Activated T-cell treated with anti-CD3 and anti-CD28 coated beads for 4 hours (primary cell): ENCODE results near the gene SLC34A1.

Source experiments
- DNase-seq: peaks from one replicate; pipeline ENCODE4 v3.0.0-alpha.2; 2020

Gene SLC34A1

DNA sequence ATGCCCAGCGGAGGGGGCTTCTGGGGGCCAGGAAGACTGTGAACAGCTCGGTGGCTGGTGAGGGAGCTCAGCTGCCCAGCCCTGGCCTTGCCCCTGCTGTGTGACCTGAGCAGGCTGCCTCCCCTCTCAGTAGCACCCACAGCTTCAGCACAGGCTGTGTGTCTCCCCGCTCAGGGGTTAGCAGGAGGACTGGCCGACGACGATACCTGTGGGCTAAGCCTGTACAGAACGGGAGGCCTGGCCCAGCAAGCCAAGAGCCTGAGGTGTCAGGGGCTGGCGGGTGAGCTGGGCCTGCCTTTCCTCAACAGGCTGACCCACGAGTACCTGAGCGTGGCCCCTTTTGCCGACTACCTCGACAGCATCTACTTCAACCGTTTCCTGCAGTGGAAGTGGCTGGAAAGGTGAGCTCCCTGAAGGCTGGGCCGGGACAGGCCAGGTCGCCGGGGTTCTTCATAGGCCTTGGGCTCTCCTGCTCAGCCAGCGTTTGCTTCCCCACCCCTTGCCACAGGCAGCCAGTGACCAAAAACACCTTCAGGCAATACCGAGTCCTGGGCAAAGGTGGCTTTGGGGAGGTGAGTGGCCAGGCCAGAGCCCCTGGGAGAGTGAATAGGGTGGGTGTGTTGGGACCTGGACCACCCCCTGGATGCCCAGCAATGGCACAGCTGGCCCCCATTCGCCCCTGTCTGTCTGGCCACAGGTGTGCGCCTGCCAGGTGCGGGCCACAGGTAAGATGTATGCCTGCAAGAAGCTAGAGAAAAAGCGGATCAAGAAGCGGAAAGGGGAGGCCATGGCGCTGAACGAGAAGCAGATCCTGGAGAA lies 48.8 kb downstream of the SLC34A1 start:
- DNase-seq = no peak

DNA sequence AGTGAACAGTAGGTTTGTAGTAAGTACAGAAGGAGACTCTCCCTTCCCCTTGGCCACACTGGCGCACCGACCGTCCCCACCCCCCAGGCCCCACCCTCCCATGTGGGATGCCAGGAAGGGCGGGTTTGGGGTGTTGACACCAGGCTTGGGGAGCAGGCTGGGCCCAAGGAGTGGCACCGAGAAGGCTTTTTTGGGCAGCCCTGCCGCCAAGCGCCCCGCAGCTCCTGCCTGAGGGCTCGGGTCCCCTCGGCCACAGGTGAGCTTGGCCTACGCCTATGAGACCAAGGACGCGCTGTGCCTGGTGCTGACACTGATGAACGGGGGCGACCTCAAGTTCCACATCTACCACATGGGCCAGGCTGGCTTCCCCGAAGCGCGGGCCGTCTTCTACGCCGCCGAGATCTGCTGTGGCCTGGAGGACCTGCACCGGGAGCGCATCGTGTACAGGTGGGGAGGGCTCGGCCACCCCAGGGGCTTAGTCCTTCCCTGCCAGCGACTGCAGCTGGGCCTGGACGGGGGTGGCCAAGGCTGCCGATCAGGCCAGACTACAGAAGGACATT lies 49.5 kb downstream of the SLC34A1 start:
- no peak for DNase-seq

- DNase-seq = no peak
Measured at GRCh38 chr5:177434437-177434836, 50.2 kb downstream of the SLC34A1 start.

DNA sequence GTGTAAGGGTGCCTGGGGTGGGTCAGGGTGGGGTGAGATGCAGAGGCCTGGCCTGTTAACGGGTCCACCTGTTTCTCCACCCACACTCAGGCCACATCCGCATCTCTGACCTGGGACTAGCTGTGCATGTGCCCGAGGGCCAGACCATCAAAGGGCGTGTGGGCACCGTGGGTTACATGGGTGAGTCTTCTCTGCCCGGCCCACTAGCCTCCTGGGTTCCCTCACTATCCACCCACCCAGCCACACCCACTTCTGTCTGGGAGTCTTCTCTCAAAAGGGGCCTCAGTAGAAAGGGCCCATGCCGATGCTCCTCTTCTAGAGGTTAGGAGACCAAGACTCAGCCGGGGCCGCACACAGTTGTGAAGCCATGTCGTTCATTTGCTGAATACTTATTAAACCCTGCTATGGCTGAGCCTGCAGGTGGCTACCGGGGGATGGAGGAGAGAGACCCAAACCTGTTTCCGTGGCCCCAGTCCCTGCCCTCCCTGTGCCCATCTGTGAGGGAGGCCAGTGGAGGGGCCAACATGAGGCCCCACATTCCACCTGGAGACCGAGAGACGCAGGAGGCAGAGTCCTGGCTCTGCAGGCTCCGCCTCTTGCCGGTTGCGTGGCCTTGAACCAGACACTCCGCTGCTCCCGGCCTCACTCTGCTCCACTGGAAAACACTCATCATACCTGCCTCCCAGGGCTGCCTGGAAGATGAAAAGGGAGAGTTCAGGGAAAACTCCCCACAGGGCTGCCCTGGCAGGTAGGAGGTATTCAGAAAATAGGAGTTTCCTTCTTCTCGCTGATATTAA lies 50.9 kb downstream of the SLC34A1 start:
- no peak for DNase-seq

GRCh38 chr5:177435847-177436536 lies 51.8 kb downstream of the SLC34A1 start:
- DNase-seq = no peak

- no peak for DNase-seq
Measured at GRCh38 chr5:177437623-177438022, 53.4 kb downstream of the SLC34A1 start.

GRCh38 chr5:177438468-177438867 lies 54.2 kb downstream of the SLC34A1 start:
- no peak for DNase-seq

DNA sequence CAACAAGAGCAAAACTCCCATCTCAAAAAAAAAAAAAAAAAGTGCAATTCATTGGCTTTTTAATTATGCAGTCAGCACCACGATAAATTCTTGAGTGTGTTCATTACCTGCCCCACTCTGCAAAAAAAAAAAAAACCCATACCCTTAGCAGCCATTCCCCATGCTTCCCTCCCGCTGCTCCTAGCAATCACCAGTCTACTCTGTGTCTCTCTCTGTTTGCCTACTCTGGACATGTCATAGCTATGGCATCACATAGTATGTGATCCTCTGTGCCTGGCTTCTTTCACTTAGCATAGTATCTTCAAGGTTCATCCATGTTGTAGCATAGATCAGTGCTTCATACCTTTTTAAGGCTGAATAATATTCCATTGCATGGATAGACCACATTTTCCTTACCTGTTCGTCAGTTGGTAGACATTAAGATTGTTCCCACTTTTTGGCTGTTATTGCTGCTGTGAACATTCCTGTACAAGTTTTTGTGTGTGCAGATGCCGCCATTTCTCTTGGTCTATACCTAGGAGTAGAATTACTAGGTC lies 55.4 kb downstream of the SLC34A1 start:
- DNase-seq = no peak

DNA sequence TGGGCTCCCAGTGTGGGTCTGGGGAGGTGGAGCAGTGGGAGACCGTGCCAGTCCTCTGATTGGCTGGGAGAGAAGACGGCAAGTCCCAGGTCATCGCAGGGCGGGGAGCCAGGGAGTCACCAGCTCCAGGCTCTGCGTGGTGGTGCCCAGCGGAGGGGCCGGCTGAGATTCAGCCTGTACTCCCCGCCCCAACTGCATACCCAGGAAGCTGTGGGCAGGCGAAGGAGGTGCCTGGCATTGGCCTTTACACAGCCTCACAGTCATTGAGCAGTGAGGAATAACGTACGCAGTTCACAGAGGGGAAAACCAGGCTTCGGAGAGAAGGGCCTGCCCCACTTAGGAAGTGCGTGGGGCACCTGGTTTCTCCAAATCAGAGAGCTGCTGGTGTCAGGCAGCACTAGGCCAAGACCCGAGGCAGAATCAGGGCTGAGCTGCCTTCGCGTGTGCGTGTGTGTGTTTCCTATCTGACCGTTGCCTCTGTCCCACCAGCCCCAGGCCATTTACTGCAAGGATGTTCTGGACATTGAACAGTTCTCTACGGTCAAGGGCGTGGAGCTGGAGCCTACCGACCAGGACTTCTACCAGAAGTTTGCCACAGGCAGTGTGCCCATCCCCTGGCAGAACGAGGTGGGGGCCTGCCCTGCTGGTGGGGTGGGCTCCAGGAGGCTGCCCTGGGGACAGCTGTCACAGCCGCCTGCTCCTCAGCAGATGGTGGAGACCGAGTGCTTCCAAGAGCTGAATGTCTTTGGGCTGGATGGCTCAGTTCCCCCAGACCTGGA lies 56.2 kb downstream of the SLC34A1 start:
- DNase-seq = no peak

DNA sequence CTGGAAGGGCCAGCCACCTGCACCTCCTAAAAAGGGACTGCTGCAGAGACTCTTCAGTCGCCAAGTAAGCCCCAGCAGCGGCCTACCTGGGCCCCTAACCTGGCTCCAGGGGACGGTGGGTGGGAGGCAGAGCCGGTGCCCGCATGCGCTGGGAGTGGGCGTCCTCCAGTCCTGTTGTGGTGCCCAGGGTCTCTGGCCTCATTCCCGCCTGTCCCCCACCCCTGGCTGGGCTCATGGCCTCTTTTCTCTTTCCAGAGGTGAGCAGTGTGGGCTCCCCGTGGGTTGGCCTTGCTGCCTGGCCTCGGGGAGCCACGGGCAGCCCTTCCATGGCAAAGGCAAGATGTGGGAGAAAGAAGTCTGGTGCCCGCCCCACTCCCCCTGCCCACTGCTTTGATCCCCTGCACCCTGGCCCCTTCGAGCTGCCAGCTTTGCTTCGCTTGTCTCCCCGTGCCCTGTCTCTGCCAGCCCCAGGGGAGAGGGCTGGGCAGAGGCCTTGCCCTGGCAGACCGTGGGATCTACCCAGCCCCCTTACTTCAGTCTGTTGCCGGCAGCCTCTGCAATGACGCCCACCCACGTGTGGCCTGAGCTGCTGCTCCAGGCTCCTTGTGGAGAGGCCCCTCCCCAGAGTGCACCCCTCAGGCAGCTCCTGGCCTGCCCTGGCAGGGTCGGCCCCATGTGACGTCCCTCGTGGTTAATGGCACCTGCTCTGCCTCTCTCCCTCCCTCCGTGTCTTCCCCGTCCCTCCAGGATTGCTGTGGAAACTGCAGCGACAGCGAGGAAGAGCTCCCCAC lies 57.0 kb downstream of the SLC34A1 start:
- DNase-seq = no peak

DNA sequence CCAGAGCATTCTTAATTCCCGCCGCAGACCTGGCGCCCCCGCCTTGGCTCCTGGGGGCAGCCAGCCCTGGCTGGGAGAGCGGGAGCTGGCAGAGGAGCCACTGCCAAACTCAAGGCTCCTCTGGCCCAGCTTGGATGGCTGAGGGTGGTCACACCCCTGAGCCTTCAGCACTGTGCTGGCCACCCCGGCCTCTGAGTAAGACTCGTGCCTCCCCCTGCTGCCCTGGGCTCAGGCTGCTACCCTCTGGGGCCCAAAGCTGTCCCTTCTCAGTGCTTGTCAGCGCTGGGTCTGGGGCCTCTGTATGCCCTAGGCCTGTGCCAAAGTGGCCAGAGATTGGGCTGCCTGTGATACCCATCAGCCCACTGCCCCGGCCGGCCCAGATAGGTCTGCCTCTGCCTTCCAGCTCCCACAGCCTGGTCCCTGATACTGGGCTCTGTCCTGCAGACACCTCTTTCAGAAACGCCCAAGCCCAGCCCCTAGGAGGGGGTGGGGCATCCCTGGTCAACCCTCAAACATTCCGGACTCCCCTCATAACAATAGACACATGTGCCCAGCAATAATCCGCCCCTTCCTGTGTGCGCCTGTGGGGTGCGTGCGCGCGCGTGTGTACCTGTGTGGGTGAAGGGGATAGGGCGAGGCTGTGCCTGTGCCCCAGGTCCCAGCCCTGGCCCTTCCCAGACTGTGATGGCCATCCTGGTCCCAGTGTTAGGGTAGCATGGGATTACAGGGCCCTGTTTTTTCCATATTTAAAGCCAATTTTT lies 58.0 kb downstream of the SLC34A1 start:
- DNase-seq = no peak

DNA sequence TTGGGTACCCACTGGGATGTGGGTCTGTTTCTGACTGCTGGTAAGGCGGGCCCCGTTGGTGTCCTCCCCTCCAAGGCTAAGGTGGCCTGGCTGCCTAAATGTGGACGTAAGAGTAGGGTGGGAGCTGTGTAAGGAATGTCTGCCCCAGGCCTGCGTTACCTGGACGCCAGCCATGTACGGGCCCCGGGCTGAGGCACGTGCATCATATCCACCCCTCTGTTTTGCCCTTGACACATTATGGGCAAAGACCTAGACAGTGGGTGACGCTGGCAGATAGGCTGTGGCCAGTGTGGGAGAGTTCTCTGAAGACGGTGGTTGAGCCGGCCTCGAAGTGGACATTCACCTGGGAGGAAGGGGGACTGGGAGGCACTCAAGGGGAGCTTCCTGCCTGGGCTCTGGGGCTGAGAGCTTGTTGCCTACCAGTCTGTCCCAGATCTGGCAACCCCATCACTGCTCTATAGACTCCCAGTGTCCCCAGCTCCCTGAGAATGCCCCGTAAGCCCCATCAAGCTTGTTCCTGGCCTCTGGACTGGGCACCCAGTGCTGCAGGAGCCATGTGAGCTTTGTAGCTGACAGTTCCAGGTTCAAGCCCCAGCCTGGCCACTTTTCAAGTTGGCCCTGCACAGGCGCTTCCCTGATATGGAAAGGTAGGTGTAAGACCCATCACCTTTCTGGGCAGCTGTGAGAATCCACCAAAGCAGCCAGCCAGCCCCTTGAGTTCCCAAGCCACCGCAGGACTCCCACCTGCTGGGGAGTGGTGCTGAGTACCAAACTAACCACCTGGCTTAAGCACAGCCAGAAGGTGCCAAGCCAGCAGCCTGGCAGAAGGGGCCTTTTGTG lies 59.1 kb downstream of the SLC34A1 start:
- DNase-seq = no peak

GRCh38 chr5:177444106-177445051 lies 60.1 kb downstream of the SLC34A1 start:
- no peak for DNase-seq

GRCh38 chr5:177445052-177445916 lies 61.0 kb downstream of the SLC34A1 start:
- no peak for DNase-seq

DNA sequence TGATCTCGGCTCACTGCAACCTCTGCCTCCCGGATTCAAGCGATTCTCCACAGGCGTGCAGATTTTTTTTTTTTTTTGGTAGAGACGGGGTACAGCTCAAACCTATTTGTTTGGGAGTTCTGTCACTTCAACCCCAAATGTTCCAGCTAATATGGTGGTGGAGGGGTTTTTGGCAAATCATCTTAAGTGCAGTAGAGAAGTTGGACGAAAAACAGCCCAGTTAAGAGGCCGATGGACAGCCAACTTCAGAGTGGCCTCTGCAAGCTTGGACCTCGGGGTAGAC lies 61.6 kb downstream of the SLC34A1 start:
- no peak for DNase-seq

GRCh38 chr5:177446200-177447065 lies 62.2 kb downstream of the SLC34A1 start, which contains the start of gene PRR7:
PRR7 (plus strand) TSS chr5:177446814; CDS start chr5:177455068, 8,254 bp downstream.
- peak; percentile 57 for DNase-seq
